OCI-LY1 (cell line): ENCODE results near the gene MACROD2.

Source experiments
- H2AFZ ChIP-seq: fragments of 200-600 bp; sonication (generic), shearing (Covaris generic); 2 replicates; pipeline ENCODE4 v1.6.0; 2014; ENCODE audit warnings: antibody characterized with exemption, mild to moderate bottlenecking, low read length
- H3F3A ChIP-seq: fragments of 200-600 bp; sonication (generic), shearing (Covaris generic); 2 replicates; pipeline ENCODE4 v1.6.0; 2014; ENCODE audit warnings: mild to moderate bottlenecking, antibody characterized with exemption, low read length, moderate library complexity; ENCODE audit not compliant: insufficient read depth
- H3K27ac ChIP-seq: fragments of 200-600 bp; sonication (generic); 2 replicates; pipeline ENCODE4 v1.5.1; 2014; ENCODE audit warnings: low read length, mixed run types, mild to moderate bottlenecking, low read depth; ENCODE audit not compliant: poor library complexity, severe bottlenecking
- H3K27me3 ChIP-seq: fragments of 200-600 bp; sonication (generic); 2 replicates; pipeline ENCODE4 v1.6.0; 2014; ENCODE audit warnings: antibody characterized with exemption, mild to moderate bottlenecking, low read length, moderate library complexity; ENCODE audit not compliant: insufficient read depth
- H3K36me3 ChIP-seq: fragments of 200-600 bp; sonication (generic); 2 replicates; pipeline ENCODE4 v1.6.1; 2014; ENCODE audit warnings: mild to moderate bottlenecking, antibody characterized with exemption, low read length, moderate library complexity, mixed read lengths; ENCODE audit not compliant: insufficient read depth
- H3K4me1 ChIP-seq: fragments of 200-600 bp; sonication (generic); 2 replicates; pipeline ENCODE4 v1.5.1; 2014; ENCODE audit warnings: mild to moderate bottlenecking, low read length, moderate library complexity; ENCODE audit not compliant: insufficient read depth, severe bottlenecking
- H3K4me2 ChIP-seq: fragments of 200-600 bp; sonication (generic), shearing (Covaris generic); 2 replicates; pipeline ENCODE4 v1.6.1; 2014; ENCODE audit warnings: low read length
- H3K4me3 ChIP-seq: fragments of 200-600 bp; sonication (generic); 2 replicates; pipeline ENCODE4 v1.5.1; 2014; ENCODE audit warnings: low read length, low read depth, mild to moderate bottlenecking, mixed read lengths; ENCODE audit not compliant: poor library complexity, severe bottlenecking
- H3K79me2 ChIP-seq: fragments of 200-600 bp; shearing (Covaris generic); 2 replicates; pipeline ENCODE4 v1.6.1; 2016; ENCODE audit warnings: mixed run types, low read length, mixed read lengths; ENCODE audit not compliant: insufficient read depth
- H3K9ac ChIP-seq: fragments of 200-600 bp; sonication (generic), shearing (Covaris generic); 2 replicates; pipeline ENCODE4 v1.6.1; 2014; ENCODE audit warnings: mild to moderate bottlenecking, low read length, mixed read lengths
- H3K9me2 ChIP-seq: fragments of 200-600 bp; sonication (generic), shearing (Covaris generic); 2 replicates; pipeline ENCODE4 v1.6.1; 2014; ENCODE audit warnings: low read depth, mild to moderate bottlenecking, low read length, mixed read lengths
- H3K9me3 ChIP-seq: fragments of 200-600 bp; shearing (Covaris generic); 2 replicates; pipeline ENCODE4 v1.6.1; 2014; ENCODE audit warnings: low read length, mixed read lengths
- H4K20me1 ChIP-seq: fragments of 200-600 bp; sonication (generic), shearing (Covaris generic); 2 replicates; pipeline ENCODE4 v1.6.0; 2016; ENCODE audit warnings: mild to moderate bottlenecking, low read length; ENCODE audit not compliant: insufficient read depth
- EZH2 ChIP-seq: fragments of 200-600 bp; sonication (generic), shearing (Covaris generic); IDR thresholded peaks from 2 replicates; pipeline ENCODE4 v1.8.0; 2017; ENCODE audit warnings: borderline replicate concordance, mixed run types, mild to moderate bottlenecking, antibody characterized with exemption, low read length, moderate library complexity, mixed read lengths
- TF ChIP-seq, protein P1 (sequence below): fragments of 200-600 bp; sonication (generic), shearing (Covaris generic); IDR thresholded peaks from 2 replicates; pipeline ENCODE4 v1.5.1; 2017; ENCODE audit warnings: mild to moderate bottlenecking, antibody characterized with exemption, low read length, moderate library complexity, mixed read lengths

Gene MACROD2

DNA sequence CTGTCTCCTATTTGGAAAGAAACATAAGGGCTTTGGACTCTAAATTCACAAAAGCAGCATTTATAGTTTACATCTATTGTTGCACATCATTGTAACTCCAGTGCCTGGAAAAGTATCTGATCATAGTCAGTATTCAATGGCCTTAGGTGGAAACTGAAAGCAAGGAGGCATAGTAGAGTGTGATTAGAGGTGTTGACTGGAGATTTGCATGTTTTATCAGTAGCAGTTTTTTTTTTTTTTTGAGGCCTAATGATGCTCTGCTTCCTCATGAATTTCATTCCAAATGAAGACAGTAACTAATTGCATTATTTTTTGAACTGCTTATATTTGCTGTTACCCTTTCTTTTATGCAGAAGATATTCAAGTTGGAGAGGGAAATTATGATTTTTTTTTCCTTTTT lies 555.3 kb downstream of the MACROD2 start:
- Histone ChIP-seq H2AFZ (no peak overlapping the region), H3K27me3 (no peaks in the 10 kb centered on the region), H4K20me1 (no peaks in the 10 kb centered on the region), H3K9me3 (no peaks in the 10 kb centered on the region), H3K27ac (no peak overlapping the region), H3F3A (no peaks in the 10 kb centered on the region), H3K79me2 (no peaks in the 10 kb centered on the region), H3K36me3 (no peaks in the 10 kb centered on the region), H3K9ac (no peak overlapping the region), H3K4me3 (no peak overlapping the region), H3K4me1 (no peaks in the 10 kb centered on the region), H3K4me2 (no peak overlapping the region), H3K9me2 (no peaks in the 10 kb centered on the region)
- no peak for TF ChIP-seq EZH2
- TF ChIP-seq, protein P1, sequence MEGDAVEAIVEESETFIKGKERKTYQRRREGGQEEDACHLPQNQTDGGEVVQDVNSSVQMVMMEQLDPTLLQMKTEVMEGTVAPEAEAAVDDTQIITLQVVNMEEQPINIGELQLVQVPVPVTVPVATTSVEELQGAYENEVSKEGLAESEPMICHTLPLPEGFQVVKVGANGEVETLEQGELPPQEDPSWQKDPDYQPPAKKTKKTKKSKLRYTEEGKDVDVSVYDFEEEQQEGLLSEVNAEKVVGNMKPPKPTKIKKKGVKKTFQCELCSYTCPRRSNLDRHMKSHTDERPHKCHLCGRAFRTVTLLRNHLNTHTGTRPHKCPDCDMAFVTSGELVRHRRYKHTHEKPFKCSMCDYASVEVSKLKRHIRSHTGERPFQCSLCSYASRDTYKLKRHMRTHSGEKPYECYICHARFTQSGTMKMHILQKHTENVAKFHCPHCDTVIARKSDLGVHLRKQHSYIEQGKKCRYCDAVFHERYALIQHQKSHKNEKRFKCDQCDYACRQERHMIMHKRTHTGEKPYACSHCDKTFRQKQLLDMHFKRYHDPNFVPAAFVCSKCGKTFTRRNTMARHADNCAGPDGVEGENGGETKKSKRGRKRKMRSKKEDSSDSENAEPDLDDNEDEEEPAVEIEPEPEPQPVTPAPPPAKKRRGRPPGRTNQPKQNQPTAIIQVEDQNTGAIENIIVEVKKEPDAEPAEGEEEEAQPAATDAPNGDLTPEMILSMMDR, result no peak

DNA sequence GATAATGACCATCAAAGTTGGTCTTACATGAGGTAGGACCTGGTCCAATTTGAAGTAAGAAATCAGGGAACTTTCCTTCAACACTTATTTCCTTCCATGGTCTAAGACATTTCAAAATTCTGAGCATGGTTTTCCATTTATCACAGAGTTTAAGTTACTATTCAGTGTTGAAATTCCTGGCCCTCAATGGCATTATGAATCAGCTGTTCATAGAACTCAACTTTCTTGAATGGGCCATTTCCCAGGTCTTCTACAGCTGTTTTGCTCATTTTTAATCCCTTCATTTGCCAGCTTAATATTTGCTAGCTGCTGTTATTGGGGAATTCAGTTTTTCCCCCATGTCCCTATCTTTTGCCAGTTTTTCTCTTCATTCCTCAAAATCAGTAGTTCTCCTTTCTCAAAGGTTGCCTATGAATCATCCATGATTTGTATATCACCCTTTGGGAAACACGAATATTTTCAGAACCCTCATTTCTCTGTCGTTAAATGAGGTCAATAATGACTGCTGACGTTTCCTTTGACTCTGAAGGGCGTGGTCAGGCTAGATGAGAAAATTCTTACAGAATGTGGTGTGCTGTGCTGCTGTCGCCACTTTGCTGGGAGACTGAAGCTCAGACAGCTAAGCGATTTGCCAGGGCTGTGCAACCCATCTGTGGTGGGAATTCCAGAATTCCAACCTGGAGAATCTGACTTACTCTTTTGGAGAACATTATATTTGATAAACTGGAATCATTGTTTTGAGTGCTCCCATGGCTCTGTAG lies 558.6 kb downstream of the MACROD2 start:
- Histone ChIP-seq H3K9me3 (no peaks in the 10 kb centered on the region), H3F3A (no peaks in the 10 kb centered on the region), H3K36me3 (no peaks in the 10 kb centered on the region), H3K4me2 (no peak overlapping the region), H3K9me2 (no peaks in the 10 kb centered on the region), H4K20me1 (no peaks in the 10 kb centered on the region), H3K4me1 (no peaks in the 10 kb centered on the region), H3K9ac (no peak overlapping the region), H3K4me3 (no peak overlapping the region), H2AFZ (no peak overlapping the region), H3K27ac (no peak overlapping the region), H3K27me3 (no peaks in the 10 kb centered on the region), H3K79me2 (no peaks in the 10 kb centered on the region)
- TF ChIP-seq, protein P1, result no peak
- no peak for TF ChIP-seq EZH2

DNA sequence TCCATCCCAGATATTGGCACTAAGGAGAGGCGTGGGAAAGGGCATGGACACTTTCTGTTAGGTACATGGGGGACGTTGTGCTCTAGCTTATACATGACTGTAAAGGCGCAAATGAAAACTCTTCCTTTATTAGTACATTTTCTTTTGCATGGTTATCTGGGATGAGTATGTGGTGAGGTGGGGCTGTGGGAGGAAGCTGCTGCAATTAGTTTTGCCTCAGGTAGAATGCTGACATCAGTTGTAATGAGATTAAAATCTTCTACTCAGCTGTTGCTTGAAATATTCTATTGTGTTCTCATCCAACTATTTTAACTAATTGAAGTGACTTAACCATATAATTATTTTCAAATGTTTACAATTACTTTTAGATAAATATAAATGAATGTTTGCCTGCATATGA lies 560.4 kb downstream of the MACROD2 start:
- Histone ChIP-seq H3K4me1 (no peaks in the 10 kb centered on the region), H3K79me2 (no peaks in the 10 kb centered on the region), H3K9me3 (no peaks in the 10 kb centered on the region), H3K9ac (no peak overlapping the region), H3K4me2 (no peak overlapping the region), H3K36me3 (no peaks in the 10 kb centered on the region), H4K20me1 (no peaks in the 10 kb centered on the region), H3K27ac (no peak overlapping the region), H3K9me2 (no peaks in the 10 kb centered on the region), H2AFZ (no peak overlapping the region), H3K4me3 (no peak overlapping the region), H3F3A (no peaks in the 10 kb centered on the region), H3K27me3 (no peaks in the 10 kb centered on the region)
- TF ChIP-seq, protein P1, result no peak
- TF ChIP-seq EZH2, result no peak
